Pancreas (tissue), 10 donors: ENCODE data around the gene TMEM201. TPM values are rescaled to one million over a fixed set of nuclear protein-coding genes. Genes with fewer than 3 reads are reported as not detected.

Source experiments
- ATAC-seq, 4 donors: fragments of 200-7000 bp; cut with Tn5 transposase; one replicate each; pipeline versions ENCODE4 v1.8.0 to v1.9.1; 2020; ENCODE audit warnings: mild to moderate bottlenecking in 4 of 4, moderate library complexity in 4 of 4
- DNase-seq, 6 donors: peaks; one replicate each; pipeline ENCODE4 v3.0.0-alpha.2; 2020
- FAIRE-seq: peaks from 2 replicates; lab custom pipeline; 2012; peaks lifted over from hg19 to GRCh38; lab: Jason Lieb, UNC
- H3K27ac ChIP-seq, 4 donors: fragments of 200-600 bp; sonication (generic); 1 replicate in 3 of 4; 2 replicates in 1 of 4; pipeline versions ENCODE4 v1.5.0 to v1.8.0; 2020
- H3K27me3 ChIP-seq, 4 donors: fragments of 200-600 bp; one replicate each; pipeline ENCODE4 v1.8.0; 2021
- H3K36me3 ChIP-seq, 3 donors: fragments of 200-600 bp; sonication (generic) in 1 of 3; one replicate each; pipeline versions ENCODE4 v1.5.0 to v1.8.0; 2020 to 2021
- H3K4me1 ChIP-seq, 3 donors: fragments of 200-600 bp; one replicate each; pipeline ENCODE4 v1.8.0; 2021
- H3K4me3 ChIP-seq, 4 donors: fragments of 200-600 bp; sonication (generic) in 2 of 4; one replicate each; pipeline versions ENCODE4 v1.5.0 to v1.8.0; 2020 to 2021
- H3K9me3 ChIP-seq, 4 donors: fragments of 200-600 bp; one replicate each; pipeline ENCODE4 v1.8.0; 2021
- WGBS, 2 donors: extraction: QIAGEN DNeasy Blood & Tissue Kit; methylation state at CpG; one replicate each; pipeline ENCODE4 v1.1.7; 2013; 5-methylcytosine and 5-hydroxymethylcytosine counted together
- intact Hi-C, 3 donors: fragments of 100-400 bp; cut with DNase I; formaldehyde crosslinking; loops; one replicate each; pipeline versions ENCODE4 v1.11.1 to v1.14.2; 2022
- polyA plus RNA-seq, 2 donors: library from polyadenylated mRNA; stranded (reverse); fragments of 200-250 nt; gene quantifications; one replicate each; pipeline ENCODE4 v1.2.3, GENCODE V29; 2013
- total RNA-seq, 6 donors: library from RNA; stranded (reverse); fragmentation: NEBNext Ultra II Directional in 4 of 6; extraction: Animal tissue kit (Norgen Biotek cat#: 25700) in 4 of 6; gene quantifications; one replicate each; pipeline versions ENCODE4 v1.2.1 to v1.2.4, GENCODE V29; 2021 to 2023
- TF ChIP-seq, protein P1 (sequence below), 4 donors: fragments of 200-600 bp; sonication (generic) in 3 of 4; IDR thresholded peaks; one replicate each; pipeline versions ENCODE4 v1.5.0 to v1.8.0; 2021; ENCODE audit warnings: antibody characterized with exemption in 4 of 4
- donor health status: healthy with polysubstance abuse.
- donor health status: DM: no; HTN: no; CAD: no; lungs with moderate emphysema.
- donor health status: DM: no; HTN: no; CAD: no.
- donor health status: control.
- donor health status: control.
- donor health status: Bipolar disorder and iron deficiency.
- donor health status: DM: yes; HTN: yes; CAD: no.
- donor health status: DM: no; HTN: no; CAD: no.
- donor health status: DM: no; HTN: no; CAD: no.
- donor health status: DM: yes; HTN: yes; CAD: no.

Gene TMEM201
- total and polyA plus RNA-seq, 8 donors, result 2.9 to 7.2 (median 6.2) TPM

DNA sequence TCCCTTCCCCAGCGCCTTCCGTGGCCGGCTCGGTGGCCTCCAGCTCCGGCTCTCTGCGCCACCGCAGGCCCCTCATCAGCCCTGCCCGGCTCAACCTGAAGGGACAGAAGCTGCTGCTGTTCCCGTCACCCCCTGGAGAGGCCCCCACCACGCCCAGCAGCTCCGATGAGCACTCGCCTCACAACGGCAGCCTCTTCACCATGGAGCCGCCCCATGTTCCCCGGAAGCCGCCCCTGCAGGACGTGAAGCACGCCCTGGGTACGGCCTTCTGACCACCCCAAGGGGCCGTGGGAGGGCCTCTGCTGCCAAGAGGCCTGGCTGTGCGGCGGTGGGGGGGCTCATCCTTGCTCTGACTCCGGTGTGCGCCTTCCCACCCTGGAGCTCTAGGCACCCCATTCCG, 21.8 kb downstream of the TMEM201 start:
- FAIRE-seq, result no peak
- H3K9me3 ChIP-seq, result no peaks in the 10 kb centered on the region
- DNase-seq, result peak in 2 of 6 donors; percentile 52 to 57

DNA sequence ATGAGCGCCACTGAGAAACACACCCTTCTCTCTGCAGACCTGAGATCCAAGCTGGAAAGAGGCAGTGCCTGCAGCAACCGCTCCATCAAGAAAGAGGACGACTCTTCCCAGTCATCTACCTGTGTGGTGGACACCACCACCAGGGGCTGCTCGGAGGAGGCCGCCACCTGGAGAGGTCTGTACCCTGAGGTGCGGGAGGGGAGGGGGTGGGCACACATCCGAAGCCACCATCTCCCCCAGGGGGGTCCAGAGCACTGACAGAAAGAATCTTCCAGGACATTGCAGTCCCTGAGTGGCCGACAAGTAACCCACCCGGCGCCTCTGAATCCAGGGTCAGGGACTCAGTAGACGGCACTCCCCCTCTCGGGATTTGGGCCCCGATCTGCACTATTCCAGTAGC, 23.0 kb downstream of the TMEM201 start:
- ATAC-seq (no peak), DNase-seq (no peak), FAIRE-seq (no peak)
- Histone ChIP-seq H3K9me3 (no peaks in the 10 kb centered on the region), H3K4me3 (no peak overlapping the region), H3K4me1 (no peaks in the 10 kb centered on the region), H3K27me3 (no peaks in the 10 kb centered on the region), H3K27ac (no peak overlapping the region), H3K36me3 (no peaks in the 10 kb centered on the region)
- 88 to 92% methylated on average over 13 of the region's 13 CpGs for WGBS, 2 donors
- intact Hi-C loops, result no loop called here
- TF ChIP-seq, protein P1, sequence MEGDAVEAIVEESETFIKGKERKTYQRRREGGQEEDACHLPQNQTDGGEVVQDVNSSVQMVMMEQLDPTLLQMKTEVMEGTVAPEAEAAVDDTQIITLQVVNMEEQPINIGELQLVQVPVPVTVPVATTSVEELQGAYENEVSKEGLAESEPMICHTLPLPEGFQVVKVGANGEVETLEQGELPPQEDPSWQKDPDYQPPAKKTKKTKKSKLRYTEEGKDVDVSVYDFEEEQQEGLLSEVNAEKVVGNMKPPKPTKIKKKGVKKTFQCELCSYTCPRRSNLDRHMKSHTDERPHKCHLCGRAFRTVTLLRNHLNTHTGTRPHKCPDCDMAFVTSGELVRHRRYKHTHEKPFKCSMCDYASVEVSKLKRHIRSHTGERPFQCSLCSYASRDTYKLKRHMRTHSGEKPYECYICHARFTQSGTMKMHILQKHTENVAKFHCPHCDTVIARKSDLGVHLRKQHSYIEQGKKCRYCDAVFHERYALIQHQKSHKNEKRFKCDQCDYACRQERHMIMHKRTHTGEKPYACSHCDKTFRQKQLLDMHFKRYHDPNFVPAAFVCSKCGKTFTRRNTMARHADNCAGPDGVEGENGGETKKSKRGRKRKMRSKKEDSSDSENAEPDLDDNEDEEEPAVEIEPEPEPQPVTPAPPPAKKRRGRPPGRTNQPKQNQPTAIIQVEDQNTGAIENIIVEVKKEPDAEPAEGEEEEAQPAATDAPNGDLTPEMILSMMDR (IDR thresholded peaks at IDR 0.05), result no peak

More for the DNA sequence above, 21.8 kb downstream of the TMEM201 start:
- no peak for ATAC-seq
- Histone ChIP-seq H3K36me3 (no peaks in the 10 kb centered on the region), H3K4me3 (no peak overlapping the region), H3K4me1 (no peaks in the 10 kb centered on the region), H3K27ac (no peak overlapping the region), H3K27me3 (no peaks in the 10 kb centered on the region)
- intact Hi-C loops, result no loop called here
- TF ChIP-seq, protein P1 (IDR thresholded peaks at IDR 0.05), result no peak
- WGBS, 2 donors, result 92 to 95% methylated on average over 25 of the region's 25 CpGs

DNA sequence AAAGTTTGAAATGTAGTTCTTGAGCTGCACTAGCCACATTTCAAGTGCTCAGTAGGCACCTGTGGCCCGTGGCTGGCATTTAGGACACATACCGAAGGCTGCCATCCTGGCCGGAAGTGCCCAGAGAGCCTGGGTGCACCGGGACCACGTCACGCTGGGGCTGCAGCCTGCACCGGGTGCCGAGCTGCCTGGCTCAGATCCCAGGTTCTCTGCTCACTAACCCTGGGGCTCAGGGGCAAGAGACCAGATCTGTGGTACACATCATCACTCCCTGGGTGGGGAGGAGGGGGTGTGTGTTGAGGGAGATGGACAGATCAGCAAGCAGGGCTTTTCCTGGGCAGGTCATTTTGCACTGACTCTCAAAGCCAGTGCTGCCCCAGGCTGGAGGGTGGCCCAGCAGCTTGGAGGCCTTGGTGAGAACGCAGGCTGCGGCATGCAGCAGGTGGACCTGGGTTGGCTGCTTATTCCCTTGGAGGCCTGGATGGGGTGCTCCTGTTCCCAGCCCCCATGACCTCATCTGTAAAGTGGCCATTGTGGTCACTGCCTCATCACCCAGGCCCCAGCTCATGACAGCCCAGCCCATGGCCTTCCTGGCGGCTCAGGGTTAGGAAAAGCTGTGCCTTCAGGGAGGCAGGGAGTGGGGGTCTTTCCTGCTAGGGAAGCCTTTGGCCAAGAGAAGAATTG, 23.6 kb downstream of the TMEM201 start:
- Histone ChIP-seq H3K9me3 (no peaks in the 10 kb centered on the region), H3K36me3 (no peaks in the 10 kb centered on the region), H3K4me1 (no peaks in the 10 kb centered on the region), H3K27me3 (no peaks in the 10 kb centered on the region), H3K4me3 (no peak overlapping the region), H3K27ac (no peak overlapping the region)
- DNase-seq (no peak), ATAC-seq (no peak), FAIRE-seq (no peak)
- TF ChIP-seq, protein P1 (IDR thresholded peaks at IDR 0.05), result no peak
- intact Hi-C loops, result no loop called here
- WGBS, 2 donors, result 90 to 91% methylated on average over 11 of the region's 11 CpGs

- no peaks in the 10 kb centered on the region for H3K27me3 ChIP-seq
- H3K4me3 ChIP-seq, result no peak overlapping the region
- ATAC-seq, result no peak
- H3K27ac ChIP-seq, result no peak overlapping the region
- peak in 2 of 6 donors; percentile 47 to 62 for DNase-seq
- no peaks in the 10 kb centered on the region for H3K4me1 ChIP-seq
- 90 to 91% methylated on average over 20 of the region's 20 CpGs for WGBS, 2 donors
- no peak for FAIRE-seq
- intact Hi-C loops, result no loop called here
- H3K36me3 ChIP-seq, result no peaks in the 10 kb centered on the region
- TF ChIP-seq, protein P1 (IDR thresholded peaks at IDR 0.05), result no peak
- H3K9me3 ChIP-seq, result no peaks in the 10 kb centered on the region
Measured at GRCh38 chr1:9612871-9613624, 24.3 kb downstream of the TMEM201 start.
